ENCODE results near the gene CABLES1.

Gene CABLES1

DNA sequence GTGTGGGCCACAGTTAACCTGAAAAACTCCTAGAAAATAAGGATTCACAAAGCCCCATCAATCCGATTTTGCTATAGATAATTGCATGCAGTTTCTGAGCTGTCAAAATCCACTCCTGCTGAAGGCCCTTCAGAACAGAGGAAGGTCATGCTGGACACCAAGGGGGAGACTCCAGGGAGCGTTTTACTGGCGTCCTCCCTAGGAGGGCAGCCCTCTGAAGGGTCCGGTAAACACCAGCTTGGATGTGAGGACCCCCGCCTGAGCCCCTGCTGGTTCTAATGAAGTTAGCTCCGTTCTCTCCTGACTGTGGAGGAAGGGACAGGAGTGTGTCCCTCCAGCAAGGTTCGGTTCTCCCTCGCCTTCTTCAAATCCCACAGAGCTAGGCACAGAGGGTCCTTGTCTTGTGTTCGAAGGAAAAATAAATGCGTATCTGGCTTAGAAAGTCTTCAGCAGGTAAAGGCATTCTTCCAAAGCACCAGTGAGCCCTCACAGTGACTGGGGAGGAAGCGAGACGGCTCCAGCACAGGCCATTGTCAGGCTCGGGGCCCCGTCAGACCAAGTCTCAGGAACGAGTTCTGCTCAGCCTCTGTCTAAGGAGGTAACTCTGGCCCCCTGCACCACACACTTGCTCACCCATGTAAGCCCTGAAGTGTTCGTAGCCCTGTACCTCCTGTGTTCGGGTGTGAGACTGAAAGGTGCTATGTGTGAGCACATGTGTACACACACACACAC, 41.6 kb downstream of the CABLES1 start:
- H3K9ac ChIP-seq (ENCODE audit: low read depth, low read length): no peak overlapping the region
- H3K4me2 ChIP-seq (ENCODE audit: low read length): no peak overlapping the region
- peaks cover 13% of the 10 kb centered on the region for H3K27me3 ChIP-seq (ENCODE audit: control insufficient read depth, insufficient read depth, low read length)
- H3K4me3 ChIP-seq (ENCODE audit: low read length): no peak overlapping the region
- no peaks in the 10 kb centered on the region for H3K9me3 ChIP-seq (replicated peaks; ENCODE audit: low read length)
- no peaks in the 10 kb centered on the region for H3K4me1 ChIP-seq (ENCODE audit: control insufficient read depth, insufficient read depth, low read length)
- no peaks in the 10 kb centered on the region for H3K36me3 ChIP-seq (ENCODE audit: insufficient read depth, low read length)

DNA sequence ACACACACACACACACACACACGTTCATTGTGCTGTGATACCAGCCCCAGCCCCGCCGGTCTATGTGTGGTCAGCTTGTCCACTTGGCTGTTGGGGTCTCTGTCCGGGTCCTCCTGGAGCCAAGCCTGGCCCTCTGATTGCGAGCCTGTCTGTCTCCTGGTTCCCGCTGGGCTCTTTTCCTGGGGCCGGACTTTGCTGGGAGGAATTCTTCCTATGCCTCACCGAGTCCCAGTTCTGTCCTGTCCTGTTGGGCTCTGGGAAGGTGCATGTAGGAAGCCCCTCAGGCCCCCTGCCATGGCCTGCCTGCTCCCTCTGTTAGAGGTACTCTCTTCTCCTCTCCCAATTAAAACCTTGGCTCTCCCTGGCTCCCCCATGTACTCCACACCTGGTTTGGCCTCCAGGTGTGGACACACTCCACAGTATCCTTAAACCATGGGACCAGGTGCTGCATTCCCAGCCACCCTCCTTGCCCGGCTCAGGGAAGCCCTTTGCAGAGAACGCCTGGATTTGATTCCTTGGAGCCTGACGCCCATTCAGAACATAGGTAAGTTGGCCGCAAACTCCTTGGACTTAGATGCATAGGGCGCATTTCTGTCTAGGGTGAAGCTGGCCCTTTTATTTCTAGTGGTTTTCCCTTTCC, 42.3 kb downstream of the CABLES1 start:
- Histone ChIP-seq H3K4me2 (ENCODE audit: low read length) (no peak overlapping the region), H3K27me3 (ENCODE audit: control insufficient read depth, insufficient read depth, low read length) (peaks cover 6% of the 10 kb centered on the region), H3K9ac (ENCODE audit: low read depth, low read length) (no peak overlapping the region), H3K9me3 (replicated peaks; ENCODE audit: low read length) (no peaks in the 10 kb centered on the region), H3K4me1 (ENCODE audit: control insufficient read depth, insufficient read depth, low read length) (no peaks in the 10 kb centered on the region), H3K36me3 (ENCODE audit: insufficient read depth, low read length) (no peaks in the 10 kb centered on the region), H3K4me3 (ENCODE audit: low read length) (no peak overlapping the region)

DNA sequence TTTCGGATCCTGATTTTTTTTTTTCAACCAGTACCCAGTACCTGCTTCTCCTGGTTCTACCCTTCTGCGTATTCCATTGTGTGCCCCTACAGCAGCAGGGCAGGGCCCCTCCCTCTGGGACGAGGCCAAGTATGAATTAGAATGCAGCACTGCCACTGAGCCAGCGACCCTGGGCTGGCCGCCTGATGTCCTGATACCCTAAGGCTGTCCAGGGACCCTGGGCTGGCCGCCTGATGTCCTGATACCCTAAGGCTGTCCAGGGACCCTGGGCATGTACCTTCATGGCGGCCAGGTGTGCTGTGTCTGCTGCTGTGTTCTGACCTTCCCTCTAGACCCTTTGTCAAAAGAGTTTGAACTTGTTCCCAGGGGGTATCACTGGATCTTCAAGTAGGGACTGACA, 42.9 kb downstream of the CABLES1 start:
- Histone ChIP-seq H3K9me3 (replicated peaks; ENCODE audit: low read length) (no peaks in the 10 kb centered on the region), H3K4me3 (ENCODE audit: low read length) (no peak overlapping the region), H3K27me3 (ENCODE audit: control insufficient read depth, insufficient read depth, low read length) (peaks cover 2% of the 10 kb centered on the region), H3K9ac (ENCODE audit: low read depth, low read length) (no peak overlapping the region), H3K4me1 (ENCODE audit: control insufficient read depth, insufficient read depth, low read length) (no peaks in the 10 kb centered on the region), H3K36me3 (ENCODE audit: insufficient read depth, low read length) (no peaks in the 10 kb centered on the region), H3K4me2 (ENCODE audit: low read length) (no peak overlapping the region)

DNA sequence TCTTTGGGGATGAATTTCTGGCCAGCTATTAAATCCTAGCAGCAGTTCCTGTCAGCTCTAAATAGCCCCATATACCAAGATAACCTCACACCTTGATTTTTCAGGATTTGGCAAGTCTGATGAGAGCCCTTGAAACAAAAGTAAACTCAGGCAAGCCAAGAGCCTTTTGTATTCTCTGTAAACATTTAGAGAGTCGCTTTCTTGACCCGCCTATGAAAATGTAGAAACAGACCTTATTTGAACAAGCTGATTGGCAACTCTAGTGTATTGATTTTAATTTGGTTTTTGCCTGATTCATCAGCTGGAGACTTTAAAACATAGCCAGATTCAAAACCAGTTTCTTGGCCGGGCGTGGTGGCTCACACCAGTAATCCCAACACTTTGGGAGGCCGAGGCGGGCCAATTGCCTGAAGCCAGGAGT, 43.4 kb downstream of the CABLES1 start:
- Histone ChIP-seq H3K4me1 (ENCODE audit: control insufficient read depth, insufficient read depth, low read length) (no peaks in the 10 kb centered on the region), H3K9ac (ENCODE audit: low read depth, low read length) (no peak overlapping the region), H3K9me3 (replicated peaks; ENCODE audit: low read length) (no peaks in the 10 kb centered on the region), H3K4me3 (ENCODE audit: low read length) (no peak overlapping the region), H3K36me3 (ENCODE audit: insufficient read depth, low read length) (no peaks in the 10 kb centered on the region), H3K4me2 (ENCODE audit: low read length) (no peak overlapping the region), H3K27me3 (ENCODE audit: control insufficient read depth, insufficient read depth, low read length) (no peaks in the 10 kb centered on the region)

DNA sequence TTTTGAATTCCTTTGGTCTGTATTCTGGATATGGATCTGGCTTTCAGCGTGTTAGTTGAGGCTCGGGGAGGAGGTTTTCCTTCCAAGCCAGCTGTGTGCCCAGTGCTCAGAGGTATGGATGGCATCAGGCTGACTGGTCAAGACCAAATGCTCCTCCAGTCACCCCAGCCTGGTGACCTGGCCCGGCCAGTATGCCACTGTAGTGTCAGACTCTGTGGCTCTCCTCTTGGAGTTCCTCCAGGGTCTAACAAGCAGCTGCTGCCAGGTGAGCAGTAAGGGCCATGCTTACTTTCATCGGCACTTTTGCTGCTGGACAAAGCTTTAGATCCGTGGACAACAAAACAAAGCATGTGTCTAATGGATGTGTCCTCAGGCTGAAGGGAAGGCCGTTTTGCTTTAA, 44.1 kb downstream of the CABLES1 start:
- H3K4me2 ChIP-seq (ENCODE audit: low read length): no peak overlapping the region
- H3K9me3 ChIP-seq (replicated peaks; ENCODE audit: low read length): no peaks in the 10 kb centered on the region
- H3K9ac ChIP-seq (ENCODE audit: low read depth, low read length): no peak overlapping the region
- H3K4me1 ChIP-seq (ENCODE audit: control insufficient read depth, insufficient read depth, low read length): no peaks in the 10 kb centered on the region
- H3K27me3 ChIP-seq (ENCODE audit: control insufficient read depth, insufficient read depth, low read length): no peaks in the 10 kb centered on the region
- no peaks in the 10 kb centered on the region for H3K36me3 ChIP-seq (ENCODE audit: insufficient read depth, low read length)
- H3K4me3 ChIP-seq (ENCODE audit: low read length): no peak overlapping the region

DNA sequence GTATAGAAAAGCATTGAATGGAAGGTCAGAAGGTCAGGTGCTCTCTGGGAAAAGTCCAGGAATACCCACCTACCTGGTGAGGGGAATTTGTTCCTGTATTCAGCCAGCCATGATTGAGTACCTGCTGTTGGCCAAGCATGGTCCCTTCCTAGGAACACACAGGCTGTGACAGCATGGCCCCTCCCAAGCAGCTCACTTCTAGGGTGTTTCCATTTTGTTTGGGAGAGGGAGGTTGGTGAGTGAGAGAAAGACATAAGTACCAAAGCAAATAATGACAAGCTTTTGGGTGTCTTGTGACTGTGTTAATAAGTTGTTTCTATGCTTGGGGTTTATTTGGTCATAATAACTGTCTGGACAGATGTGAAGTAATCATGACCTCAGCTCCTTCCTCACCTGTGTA, 46.3 kb downstream of the CABLES1 start:
- no peak overlapping the region for H3K4me2 ChIP-seq (ENCODE audit: low read length)
- H3K9ac ChIP-seq (ENCODE audit: low read depth, low read length): no peak overlapping the region
- no peaks in the 10 kb centered on the region for H3K27me3 ChIP-seq (ENCODE audit: control insufficient read depth, insufficient read depth, low read length)
- H3K4me3 ChIP-seq (ENCODE audit: low read length): no peak overlapping the region
- no peaks in the 10 kb centered on the region for H3K9me3 ChIP-seq (replicated peaks; ENCODE audit: low read length)
- H3K36me3 ChIP-seq (ENCODE audit: insufficient read depth, low read length): no peaks in the 10 kb centered on the region
- H3K4me1 ChIP-seq (ENCODE audit: control insufficient read depth, insufficient read depth, low read length): no peaks in the 10 kb centered on the region

DNA sequence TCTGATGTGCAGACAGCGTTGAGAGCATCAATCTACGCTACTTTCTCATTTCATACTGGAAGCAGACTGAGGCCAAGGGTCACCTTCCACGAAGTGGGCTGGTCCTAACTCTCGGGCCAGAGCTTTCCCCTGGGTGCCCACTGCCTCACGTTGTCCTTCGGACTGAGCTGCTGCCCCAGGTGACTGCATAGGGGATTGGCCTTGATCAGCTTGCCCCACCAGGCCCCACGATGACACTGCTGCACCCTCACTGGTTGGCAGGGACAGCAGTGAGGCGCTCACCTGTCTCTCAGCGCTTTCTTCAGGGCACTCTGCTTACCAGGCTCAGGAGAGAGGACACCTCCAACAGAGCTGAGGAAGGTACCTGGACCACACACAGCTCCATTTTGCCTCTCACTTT, 47.3 kb downstream of the CABLES1 start:
- no peaks in the 10 kb centered on the region for H3K36me3 ChIP-seq (ENCODE audit: insufficient read depth, low read length)
- H3K4me2 ChIP-seq (ENCODE audit: low read length): no peak overlapping the region
- no peaks in the 10 kb centered on the region for H3K9me3 ChIP-seq (replicated peaks; ENCODE audit: low read length)
- H3K27me3 ChIP-seq (ENCODE audit: control insufficient read depth, insufficient read depth, low read length): no peaks in the 10 kb centered on the region
- no peak overlapping the region for H3K4me3 ChIP-seq (ENCODE audit: low read length)
- H3K9ac ChIP-seq (ENCODE audit: low read depth, low read length): no peak overlapping the region
- H3K4me1 ChIP-seq (ENCODE audit: control insufficient read depth, insufficient read depth, low read length): no peaks in the 10 kb centered on the region

DNA sequence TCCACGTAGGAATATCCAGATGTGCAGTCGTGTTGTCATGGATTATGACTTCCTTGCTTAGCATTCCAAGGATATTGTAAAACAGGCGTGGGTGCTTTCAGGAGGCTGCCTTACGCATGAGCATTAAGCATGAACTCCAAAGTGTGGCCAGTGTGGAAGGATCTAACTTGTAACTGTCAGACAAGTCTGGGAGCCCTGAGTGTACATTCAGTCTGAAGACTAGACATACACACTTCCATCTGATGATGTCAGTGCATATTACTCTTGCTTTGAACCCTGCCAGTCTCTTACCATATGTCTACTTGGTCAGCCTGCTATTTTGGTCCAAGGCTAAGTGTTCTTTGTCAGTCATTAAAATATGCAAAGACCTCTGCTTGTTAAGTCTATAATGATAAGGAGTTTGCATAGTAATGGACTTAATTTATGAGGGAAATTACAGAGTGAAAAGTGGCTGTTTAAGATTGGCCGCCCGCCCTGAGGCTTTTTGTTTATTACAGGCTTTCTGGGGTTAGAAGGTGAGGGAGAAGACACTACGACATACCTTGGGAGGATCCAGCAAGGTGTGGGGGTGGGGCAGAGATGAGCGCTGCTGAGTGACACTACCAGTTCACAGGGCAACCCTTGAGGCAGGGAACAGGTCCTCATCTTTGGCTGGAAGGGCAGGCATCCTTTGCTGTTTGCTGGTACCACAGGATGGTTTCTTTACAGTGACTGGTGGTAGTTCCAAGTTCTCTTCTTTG, 48.3 kb downstream of the CABLES1 start:
- H3K9ac ChIP-seq (ENCODE audit: low read depth, low read length): no peak overlapping the region
- H3K4me3 ChIP-seq (ENCODE audit: low read length): no peak overlapping the region
- no peaks in the 10 kb centered on the region for H3K4me1 ChIP-seq (ENCODE audit: control insufficient read depth, insufficient read depth, low read length)
- no peak overlapping the region for H3K4me2 ChIP-seq (ENCODE audit: low read length)
- no peaks in the 10 kb centered on the region for H3K9me3 ChIP-seq (replicated peaks; ENCODE audit: low read length)
- H3K27me3 ChIP-seq (ENCODE audit: control insufficient read depth, insufficient read depth, low read length): no peaks in the 10 kb centered on the region
- H3K36me3 ChIP-seq (ENCODE audit: insufficient read depth, low read length): no peaks in the 10 kb centered on the region

DNA sequence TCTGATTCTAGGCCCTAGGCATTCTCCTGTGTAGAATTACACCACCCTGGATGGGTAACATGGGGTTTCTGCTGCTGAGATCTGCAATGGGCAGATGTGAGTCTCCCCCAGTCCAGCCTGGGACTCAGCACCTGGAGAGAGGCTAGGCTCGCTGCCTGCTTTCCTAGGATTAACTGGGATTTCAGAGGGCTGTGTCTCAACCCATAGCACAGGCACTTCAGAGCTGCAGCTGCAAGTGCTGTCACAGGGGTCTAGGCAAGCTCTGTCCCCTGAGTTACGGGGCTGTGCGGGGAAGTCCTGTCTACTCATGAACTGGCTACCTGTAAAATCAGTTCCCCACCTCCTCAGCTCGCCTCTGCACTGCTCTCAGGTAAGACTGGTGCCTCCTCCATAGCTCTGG, 51.5 kb downstream of the CABLES1 start:
- Histone ChIP-seq H3K27me3 (ENCODE audit: control insufficient read depth, insufficient read depth, low read length) (no peaks in the 10 kb centered on the region), H3K4me1 (ENCODE audit: control insufficient read depth, insufficient read depth, low read length) (no peaks in the 10 kb centered on the region), H3K4me3 (ENCODE audit: low read length) (no peak overlapping the region), H3K9ac (ENCODE audit: low read depth, low read length) (no peak overlapping the region), H3K9me3 (replicated peaks; ENCODE audit: low read length) (no peaks in the 10 kb centered on the region), H3K36me3 (ENCODE audit: insufficient read depth, low read length) (no peaks in the 10 kb centered on the region), H3K4me2 (ENCODE audit: low read length) (no peak overlapping the region)

DNA sequence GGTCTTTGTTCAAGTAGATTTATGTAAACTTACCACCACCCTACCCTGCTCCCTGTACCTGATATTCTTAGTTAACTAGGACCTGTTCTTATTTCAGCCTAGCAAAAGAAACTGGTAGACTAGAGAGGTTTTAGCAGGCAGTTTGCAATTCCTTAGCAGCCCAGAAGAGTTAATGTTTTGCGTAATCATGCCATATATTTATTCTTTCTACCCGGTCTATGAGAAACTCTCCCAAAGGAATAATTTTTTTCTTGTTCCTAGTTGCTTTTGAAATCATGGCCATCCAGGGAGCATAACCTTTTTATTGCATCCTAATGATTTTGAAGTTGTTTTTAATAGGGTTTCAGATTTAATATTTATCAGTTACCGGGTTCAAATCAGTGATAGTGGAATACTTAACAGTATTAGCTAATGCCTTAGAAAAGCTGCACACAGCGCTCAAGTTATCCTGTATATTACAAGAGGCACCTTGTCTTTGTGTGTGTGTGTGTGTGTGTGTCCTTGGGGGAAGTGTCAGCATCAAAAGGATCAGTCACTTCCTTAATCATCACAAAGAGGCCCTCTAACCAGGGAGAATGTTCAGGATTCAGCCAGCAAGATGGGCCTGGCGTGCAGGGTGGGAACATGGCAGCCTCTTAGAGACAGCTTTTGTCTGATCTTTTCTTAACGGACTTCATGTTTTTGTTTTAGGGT, 52.9 kb downstream of the CABLES1 start:
- H3K36me3 ChIP-seq (ENCODE audit: insufficient read depth, low read length): no peaks in the 10 kb centered on the region
- no peak overlapping the region for H3K9ac ChIP-seq (ENCODE audit: low read depth, low read length)
- H3K4me2 ChIP-seq (ENCODE audit: low read length): no peak overlapping the region
- H3K27me3 ChIP-seq (ENCODE audit: control insufficient read depth, insufficient read depth, low read length): no peaks in the 10 kb centered on the region
- peaks cover 4% of the 10 kb centered on the region for H3K4me1 ChIP-seq (ENCODE audit: control insufficient read depth, insufficient read depth, low read length)
- no peaks in the 10 kb centered on the region for H3K9me3 ChIP-seq (replicated peaks; ENCODE audit: low read length)
- no peak overlapping the region for H3K4me3 ChIP-seq (ENCODE audit: low read length)

DNA sequence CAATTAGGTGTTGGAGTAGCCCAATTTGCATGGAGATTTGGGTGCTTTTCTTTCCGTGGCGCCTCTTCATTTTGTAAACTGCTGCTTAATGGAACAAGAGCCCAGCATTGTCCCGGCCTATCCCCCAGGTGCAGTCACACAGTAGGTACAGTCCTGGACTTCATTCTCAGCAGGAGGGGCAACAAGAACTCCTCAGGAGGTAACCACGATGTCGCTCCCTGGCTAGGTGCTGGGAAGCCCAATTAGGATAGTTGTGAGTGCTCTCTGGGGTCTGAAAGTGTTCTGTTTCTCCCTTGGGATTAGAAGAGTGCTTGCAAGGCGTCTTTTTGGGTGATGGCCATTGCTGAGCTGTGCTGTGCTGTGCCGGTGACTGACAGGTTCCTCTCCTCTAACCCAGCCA, 53.8 kb downstream of the CABLES1 start:
- Histone ChIP-seq H3K27me3 (ENCODE audit: control insufficient read depth, insufficient read depth, low read length) (no peaks in the 10 kb centered on the region), H3K9me3 (replicated peaks; ENCODE audit: low read length) (no peaks in the 10 kb centered on the region), H3K4me3 (ENCODE audit: low read length) (no peak overlapping the region), H3K4me2 (ENCODE audit: low read length) (no peak overlapping the region), H3K36me3 (ENCODE audit: insufficient read depth, low read length) (no peaks in the 10 kb centered on the region), H3K4me1 (ENCODE audit: control insufficient read depth, insufficient read depth, low read length) (peaks cover 9% of the 10 kb centered on the region), H3K9ac (ENCODE audit: low read depth, low read length) (no peak overlapping the region)

Measured in skeletal muscle satellite cell (primary cell).